OCI-LY3 (cell line): ENCODE data around the gene TM4SF1.

Experiments used
- EZH2phosphoT487 ChIP-seq: fragments of 200-600 bp; shearing (Covaris generic); IDR thresholded peaks from 2 replicates; pipeline ENCODE4 v1.6.1; 2018; ENCODE audit warnings: antibody characterized with exemption, mixed run types, low read depth
- TF ChIP-seq, protein P1 (sequence below): fragments of 200-600, 300-600 bp; sonication (generic); IDR thresholded peaks from 2 replicates; pipeline ENCODE4 v1.5.1; 2014; ENCODE audit warnings: antibody characterized with exemption, low read length, low read depth

DNA sequence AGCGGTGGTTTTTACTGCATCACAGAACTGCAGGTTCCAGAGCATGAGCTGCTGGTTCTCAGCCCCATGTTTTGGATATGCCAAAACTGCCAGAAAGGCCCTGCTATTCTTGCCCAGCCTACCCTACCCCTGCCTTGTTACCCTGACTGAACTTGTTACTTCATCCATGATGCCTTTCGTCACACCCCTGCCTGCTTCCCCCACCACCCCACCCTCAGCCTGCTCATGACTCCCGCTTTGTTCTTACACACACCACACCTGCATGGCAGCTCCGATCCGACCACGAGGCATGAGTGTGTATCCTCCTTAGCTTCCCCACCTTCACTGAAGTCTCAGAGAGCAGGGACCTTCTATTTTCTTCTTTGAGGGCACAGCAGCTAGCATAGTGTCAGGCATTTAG lies 5.1 kb upstream of the TM4SF1 start:
- TF ChIP-seq, protein P1, sequence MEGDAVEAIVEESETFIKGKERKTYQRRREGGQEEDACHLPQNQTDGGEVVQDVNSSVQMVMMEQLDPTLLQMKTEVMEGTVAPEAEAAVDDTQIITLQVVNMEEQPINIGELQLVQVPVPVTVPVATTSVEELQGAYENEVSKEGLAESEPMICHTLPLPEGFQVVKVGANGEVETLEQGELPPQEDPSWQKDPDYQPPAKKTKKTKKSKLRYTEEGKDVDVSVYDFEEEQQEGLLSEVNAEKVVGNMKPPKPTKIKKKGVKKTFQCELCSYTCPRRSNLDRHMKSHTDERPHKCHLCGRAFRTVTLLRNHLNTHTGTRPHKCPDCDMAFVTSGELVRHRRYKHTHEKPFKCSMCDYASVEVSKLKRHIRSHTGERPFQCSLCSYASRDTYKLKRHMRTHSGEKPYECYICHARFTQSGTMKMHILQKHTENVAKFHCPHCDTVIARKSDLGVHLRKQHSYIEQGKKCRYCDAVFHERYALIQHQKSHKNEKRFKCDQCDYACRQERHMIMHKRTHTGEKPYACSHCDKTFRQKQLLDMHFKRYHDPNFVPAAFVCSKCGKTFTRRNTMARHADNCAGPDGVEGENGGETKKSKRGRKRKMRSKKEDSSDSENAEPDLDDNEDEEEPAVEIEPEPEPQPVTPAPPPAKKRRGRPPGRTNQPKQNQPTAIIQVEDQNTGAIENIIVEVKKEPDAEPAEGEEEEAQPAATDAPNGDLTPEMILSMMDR = no peak
- no peak for TF ChIP-seq EZH2phosphoT487
